Endometrial microvascular endothelial cells (primary cell): ENCODE results near the gene CDC25B. TPM values are rescaled to one million over a fixed set of nuclear protein-coding genes. Genes with fewer than 3 reads are reported as not detected.
"Not testable (repeated sequence)": the region's sequence is repeated elsewhere in the genome, so short reads cannot be mapped to it uniquely, and the experiment has no call there.

ENCODE experiments used
- in situ Hi-C: cut with HindIII; loops from 2 replicates; pipeline ENCODE4 v1.10.0; 2017; ENCODE audit warnings: low sequenced_read_pairs, low pct_unique_long_range_greater_than_20kb; ENCODE audit errors: inconsistent ontology term
- total RNA-seq: library from RNA; depleted of rRNA; stranded (reverse); fragments of >200 nt; gene quantifications from one replicate; pipeline ENCODE4 v1.2.3, GENCODE V29; 2015; ENCODE audit errors: inconsistent ontology term

Gene CDC25B
- total RNA-seq, 1 donor from 2014 or later, result 61.7 TPM

- in situ Hi-C loops, result no loop called here
Measured at GRCh38 chr20:3819411-3820047, 23.4 kb downstream of the CDC25B start.

DNA sequence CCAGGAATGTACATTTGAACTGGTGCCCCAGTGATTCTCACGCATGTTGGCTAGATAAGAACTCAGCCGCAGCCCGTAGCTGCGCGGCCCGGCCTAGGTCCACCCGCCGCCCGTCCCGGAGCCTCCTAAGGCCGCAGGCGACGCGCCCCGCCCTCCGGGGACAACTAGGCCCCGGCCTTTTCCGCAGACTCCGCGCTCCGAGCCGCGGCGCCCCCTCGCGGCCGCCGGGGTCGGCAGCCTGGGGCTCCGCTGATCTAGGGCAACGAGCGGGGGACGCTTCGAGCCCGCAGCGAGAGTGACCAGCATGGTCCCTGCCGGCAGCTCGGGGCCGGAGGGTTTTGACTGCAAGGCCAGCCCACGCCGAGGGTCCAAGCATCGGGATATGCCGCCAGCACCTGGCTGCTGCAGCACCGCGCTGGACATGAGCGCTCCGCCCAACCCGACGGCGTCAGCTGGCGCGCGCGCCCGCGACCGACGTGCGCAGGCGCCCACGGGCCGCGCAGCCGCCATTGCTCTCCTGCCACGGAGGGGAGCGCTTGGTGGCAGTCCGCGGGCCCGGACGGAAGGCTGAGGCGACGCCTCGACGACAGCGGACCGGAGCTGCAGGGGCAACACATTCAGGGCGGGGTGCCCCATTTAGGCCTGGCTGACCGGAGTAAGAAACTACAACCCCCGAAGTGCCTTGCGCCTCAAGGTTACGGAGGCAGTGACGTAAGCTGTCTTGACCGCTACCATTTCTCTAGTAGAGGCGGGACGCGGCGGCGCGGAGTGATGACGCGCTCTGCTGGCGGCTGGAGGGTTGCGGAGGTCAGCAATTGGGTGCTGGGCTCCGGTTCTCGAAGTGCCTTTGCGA is 24.2 kb downstream of the CDC25B start, which contains the start of gene AP5S1:
Gene AP5S1, plus strand, starts transcription at position 500 of the 853 bp plus-strand sequence. CDS start 1,571 bp downstream, outside the sequence.
- in situ Hi-C loops, result no loop called here

DNA sequence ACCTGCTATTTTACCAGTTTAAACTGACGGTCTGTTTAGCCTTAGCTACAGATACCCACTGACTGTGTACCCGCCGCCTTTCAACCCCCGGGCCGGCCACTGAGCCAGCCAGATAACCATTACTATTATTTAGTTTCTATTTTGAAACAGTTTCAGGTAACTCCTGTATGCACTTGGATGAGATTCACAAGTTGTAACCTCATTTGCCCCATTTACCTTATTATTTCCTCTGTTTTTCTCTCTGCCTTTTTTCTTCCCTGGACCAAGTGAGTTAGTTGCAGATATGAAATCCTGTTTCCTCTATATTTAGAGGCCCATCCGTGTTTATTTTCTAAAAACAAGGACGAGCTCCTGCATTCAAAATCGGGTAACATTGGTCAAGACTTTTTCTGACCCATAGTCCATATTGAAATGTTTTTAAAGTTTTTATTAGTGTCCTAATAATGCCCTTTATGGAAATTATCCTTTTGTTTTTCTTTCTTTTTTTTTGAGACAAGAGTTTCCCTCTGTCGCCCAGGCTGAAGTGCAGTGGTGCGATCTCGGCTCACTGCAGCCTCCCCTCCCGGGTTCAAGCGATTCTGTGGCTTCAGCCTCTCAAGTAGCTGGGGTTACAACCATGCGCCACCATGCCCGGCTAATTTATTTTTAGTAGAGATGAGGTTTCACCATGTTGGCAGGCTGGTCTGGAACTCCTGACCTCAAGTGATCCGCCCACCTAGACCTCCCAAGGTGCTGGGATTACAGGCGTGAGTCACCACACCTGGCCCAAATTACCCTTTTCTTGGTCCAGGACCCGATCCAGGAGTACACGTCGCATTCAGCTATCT is 25.0 kb downstream of the CDC25B start:
- in situ Hi-C loops, result no loop called here

DNA sequence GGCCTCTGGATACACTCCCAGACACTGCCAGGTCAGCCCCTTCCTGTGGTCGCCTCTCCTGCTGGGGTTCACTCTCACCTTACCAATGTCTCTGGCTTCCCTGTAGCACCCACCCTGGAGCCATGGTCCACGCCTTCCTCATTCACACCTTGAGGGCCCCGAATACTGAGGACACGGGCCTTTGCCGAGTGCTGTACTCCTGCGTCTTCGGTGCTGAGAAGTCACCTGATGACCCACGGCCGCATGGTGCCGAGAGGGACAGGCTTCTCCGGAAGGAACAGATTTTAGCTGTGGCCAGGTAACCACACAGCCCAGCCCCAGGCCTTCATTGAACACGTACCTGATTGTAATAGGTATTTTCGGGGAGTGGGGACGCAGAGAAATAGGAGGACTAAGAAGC is 25.9 kb downstream of the CDC25B start:
- in situ Hi-C loops, result no loop called here

GRCh38 chr20:3823881-3824280 is 27.8 kb downstream of the CDC25B start:
- in situ Hi-C loops, result no loop called here

DNA sequence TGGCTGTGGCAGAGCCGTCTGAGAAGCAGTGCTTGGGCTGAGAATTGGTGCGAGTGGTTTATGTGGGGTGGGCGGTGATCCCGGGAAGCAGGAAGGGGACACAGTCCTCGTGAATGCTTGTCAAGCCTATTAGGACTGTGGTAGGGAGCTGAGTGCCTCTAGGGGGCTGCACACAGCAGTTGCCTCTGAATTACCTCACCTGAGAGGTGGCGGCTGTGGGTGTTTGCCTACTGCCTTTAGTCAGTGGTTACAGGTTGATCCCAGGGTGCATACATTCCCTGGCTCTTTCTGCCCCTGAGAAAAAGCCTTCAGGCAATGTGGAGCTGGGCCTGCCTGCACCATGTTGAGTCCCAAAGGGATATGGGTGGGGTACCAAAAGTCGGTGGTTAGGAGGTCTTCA is 29.4 kb downstream of the CDC25B start:
- in situ Hi-C loops, result no loop called here

DNA sequence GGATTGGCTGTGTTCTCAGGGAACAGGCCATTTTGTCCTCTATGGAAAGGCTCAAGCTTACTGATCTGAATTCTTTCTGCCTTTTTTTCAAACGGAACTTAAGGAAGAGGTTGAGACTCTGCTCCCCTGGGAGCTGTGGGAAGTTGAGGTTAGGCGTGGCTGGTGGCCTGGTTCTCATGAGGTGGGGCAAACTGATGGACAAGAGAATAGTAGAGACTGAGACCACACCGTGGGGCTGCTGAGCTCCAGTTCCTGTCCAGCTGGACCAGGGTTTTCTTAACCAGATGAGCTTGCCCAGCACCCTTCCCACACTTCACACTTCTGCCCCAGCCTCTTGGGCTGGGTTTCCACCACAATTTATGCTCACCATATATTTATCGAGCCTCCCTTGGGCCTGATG is 30.3 kb downstream of the CDC25B start:
- in situ Hi-C loops, result no loop called here

DNA sequence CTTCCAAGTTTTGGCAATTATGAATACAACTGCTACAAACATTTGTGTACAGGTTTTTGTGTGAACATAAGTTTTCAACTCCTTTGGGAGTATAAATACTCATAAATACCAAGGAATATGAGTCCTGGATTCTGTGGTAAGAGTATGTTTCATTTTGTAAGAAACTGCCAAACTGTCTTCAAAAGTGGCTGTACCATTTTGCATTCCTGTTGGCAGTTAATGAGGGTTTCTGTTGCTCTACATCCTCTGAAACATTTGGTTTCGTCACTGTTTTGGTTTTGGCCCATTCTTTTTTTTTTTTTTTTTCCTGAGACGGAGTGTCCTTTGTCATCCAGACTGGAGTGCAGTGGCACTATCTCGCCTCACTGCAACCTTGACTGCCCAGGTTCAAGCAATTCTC is 32.7 kb downstream of the CDC25B start:
- in situ Hi-C loops, result no loop called here

GRCh38 chr20:3829891-3830290 is 33.8 kb downstream of the CDC25B start:
- in situ Hi-C loops, result not testable (repeated sequence)

- in situ Hi-C loops, result no loop called here
Measured at GRCh38 chr20:3836132-3836531, 40.0 kb downstream of the CDC25B start.

DNA sequence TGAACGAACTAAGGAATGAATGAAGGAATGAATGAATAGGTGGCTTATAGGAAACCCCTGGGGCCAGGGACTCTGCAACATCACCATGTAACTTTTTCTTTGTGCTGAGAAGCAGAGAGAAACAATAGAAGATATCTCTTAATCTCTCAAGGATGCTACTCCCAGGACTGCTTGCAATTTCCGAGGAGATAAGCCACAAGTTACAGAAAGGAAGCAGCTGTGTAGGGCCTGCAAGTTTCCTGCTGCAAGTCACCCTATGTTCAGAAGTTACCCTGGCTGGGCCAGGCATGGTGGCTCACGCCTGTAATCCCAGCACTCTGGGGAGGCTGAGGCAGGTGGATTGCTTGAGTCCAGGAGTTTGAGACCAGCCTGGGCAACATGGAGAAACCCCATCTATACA is 43.2 kb downstream of the CDC25B start:
- in situ Hi-C loops, result no loop called here

- in situ Hi-C loops, result not testable (repeated sequence)
Measured at GRCh38 chr20:3840201-3840600, 44.1 kb downstream of the CDC25B start.

DNA sequence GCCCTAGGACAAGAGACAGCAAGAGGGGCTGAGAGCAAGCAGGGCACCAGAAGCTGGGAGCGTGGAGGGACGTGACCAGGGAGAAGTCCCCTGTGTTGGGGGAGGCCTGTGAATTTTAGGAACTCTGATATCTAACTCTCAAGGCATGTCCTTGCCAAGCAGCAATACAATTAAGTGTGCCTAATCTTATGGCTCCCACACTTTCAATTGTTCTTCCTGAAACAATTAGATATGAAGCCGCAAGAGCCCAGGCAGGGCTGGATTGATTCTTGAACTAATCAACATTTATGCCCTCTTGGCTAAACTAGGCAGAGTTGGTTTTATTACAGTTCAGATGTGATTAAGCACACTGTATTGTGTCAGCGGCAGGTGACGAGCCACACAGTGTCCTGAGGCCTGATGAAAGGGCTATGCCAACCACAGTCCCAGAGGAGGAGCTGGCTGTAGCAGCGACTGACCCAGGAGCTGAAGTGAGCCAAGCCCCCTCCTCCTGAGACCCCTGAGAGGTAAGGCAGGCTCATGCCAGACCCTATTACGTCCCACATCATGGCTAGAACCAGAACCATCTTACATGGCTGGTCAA is 46.3 kb downstream of the CDC25B start:
- in situ Hi-C loops, result no loop called here

DNA sequence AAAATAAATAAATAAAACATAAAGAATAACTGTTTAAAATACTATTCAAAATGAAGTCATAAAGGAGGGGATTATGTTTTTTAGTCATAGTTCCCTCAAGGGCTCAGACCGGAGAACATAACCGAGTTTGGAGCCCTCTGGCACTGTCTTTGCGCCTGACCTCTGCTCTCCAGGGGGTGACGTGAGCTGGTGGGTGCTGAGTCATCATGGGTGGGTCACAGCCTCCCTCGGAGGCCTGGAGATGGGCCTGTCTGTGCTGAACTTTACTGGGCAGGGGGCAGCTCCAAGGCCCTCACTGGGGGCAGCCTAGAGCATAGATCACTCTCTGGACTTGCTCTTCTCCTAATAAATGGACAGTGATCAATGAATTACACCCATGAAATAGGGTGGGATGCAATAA is 47.4 kb downstream of the CDC25B start:
- in situ Hi-C loops, result no loop called here

DNA sequence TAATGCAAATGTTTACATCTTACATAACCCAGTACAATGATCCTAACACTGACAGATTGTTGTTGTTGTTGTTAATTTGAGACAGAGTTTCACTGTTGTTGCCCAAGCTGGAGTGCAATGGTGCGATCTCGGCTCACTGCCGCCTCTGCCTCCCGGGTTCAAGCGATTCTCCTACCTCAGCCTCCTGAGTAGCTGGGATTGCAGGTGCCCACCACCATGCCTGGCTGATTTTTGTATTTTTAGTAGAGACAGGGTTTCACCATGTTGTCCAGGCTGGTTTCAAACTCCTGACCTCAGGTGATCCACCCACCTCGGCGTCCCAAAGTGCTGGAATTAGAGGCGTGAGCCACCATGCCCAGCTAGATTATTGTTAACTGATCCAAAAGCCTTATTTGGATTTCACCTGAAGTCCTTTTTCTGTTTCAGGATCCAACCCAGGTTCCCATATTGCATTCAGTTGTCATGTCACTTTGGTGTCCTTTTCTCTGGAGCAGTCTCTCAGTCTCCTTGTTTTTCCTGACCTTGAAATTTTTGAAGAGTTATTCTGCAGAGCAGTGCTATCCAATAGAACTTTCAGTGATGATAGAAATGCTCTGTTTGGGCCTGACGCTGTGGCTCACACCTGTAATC is 48.0 kb downstream of the CDC25B start:
- in situ Hi-C loops, result not testable (repeated sequence)

DNA sequence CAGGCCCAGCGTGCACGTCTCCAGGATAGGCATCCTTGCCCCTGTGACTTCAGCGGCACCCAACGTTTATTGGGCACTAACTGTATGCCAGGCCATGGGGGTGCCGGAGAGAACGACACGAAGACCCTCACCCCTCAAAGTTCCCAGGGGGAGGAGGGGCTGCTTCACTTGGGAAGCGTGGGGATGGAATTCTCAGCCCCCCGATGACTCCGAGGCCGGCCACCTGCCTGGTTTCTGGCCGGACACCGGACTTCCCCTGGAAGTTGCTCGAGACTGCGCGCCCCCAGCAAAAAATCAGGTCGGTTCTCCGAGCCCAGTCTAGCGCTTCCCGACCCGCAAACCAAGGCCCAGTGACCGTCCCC is 50.2 kb downstream of the CDC25B start:
- in situ Hi-C loops, result no loop called here

DNA sequence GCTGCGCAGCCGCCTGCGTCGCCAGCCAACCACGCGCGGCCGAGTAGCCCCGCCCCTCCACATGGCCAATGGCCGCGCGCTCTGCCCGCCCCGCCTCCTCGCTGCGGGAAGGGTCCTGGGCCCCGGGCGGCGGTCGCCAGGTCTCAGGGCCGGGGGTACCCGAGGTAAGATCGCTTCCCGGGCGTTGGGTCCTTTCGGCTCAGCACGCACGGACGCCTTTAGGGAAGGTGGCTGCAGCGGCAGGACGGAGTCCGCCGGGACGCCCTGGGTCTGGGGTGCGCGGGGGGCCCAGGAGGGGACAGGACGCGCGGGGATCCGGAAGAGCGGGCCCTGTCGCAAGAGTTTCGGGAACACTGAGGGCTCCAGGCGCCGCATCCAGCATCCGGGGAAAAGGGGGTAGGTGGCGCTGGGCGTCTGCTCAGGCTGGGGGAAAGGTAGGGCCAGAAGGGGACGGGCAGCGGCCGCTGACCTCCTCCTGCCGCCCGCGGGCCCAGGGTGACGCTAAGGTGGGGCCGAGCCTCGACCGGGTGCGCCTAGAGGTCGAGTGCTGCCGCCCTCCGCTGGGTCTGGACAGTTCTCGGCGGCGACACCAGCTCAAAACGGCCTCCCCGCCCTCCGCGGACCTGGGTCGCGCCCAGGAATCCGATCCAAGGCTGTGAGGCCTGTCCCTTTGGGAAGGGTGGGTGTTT is 50.8 kb downstream of the CDC25B start, which contains the start of gene MAVS:
Gene MAVS, plus strand, starts transcription at position 95 of the 689 bp plus-strand sequence. CDS start 7,791 bp downstream, outside the sequence.
- in situ Hi-C loops, result no loop called here

GRCh38 chr20:3847429-3847940 is 51.4 kb downstream of the CDC25B start:
- in situ Hi-C loops, result no loop called here
